ENCODE results near the gene BTBD19. TPM values are rescaled to one million over a fixed set of nuclear protein-coding genes. Genes with fewer than 3 reads are reported as not detected.
A peak's percentile ranks its signal among the peaks of the same experiment; 100 is the strongest.

The BTBD19 gene
- polyA plus RNA-seq, 1 of the 3 experiments (the other 2 are of a cell fraction), result 36.9 TPM

- TF ChIP-seq RFX5 (IDR thresholded peaks at IDR 0.05; ENCODE audit: low read length) (no peak), MXI1 (IDR thresholded peaks at IDR 0.05; ENCODE audit: low read depth, low read length) (no peak), YY1 (IDR thresholded peaks at IDR 0.05; ENCODE audit: low read depth) (no peak), TCF12 (IDR thresholded peaks at IDR 0.05) (no peak), EZH2phosphoT487 (IDR thresholded peaks at IDR 0.05; ENCODE audit: borderline replicate concordance, low read depth) (no peak), ZBTB33 (IDR thresholded peaks at IDR 0.05; ENCODE audit: borderline replicate concordance, low read depth) (no peak)
- H3K9me3 ChIP-seq, result no peaks in the 10 kb centered on the region
- no peak overlapping the region for H3K4me2 ChIP-seq
- no peak overlapping the region for H2AFZ ChIP-seq (ENCODE audit: low read depth)
- peaks cover 3% of the 10 kb centered on the region for H3F3A ChIP-seq (replicated peaks; ENCODE audit: insufficient read depth)
- no peaks in the 10 kb centered on the region for H3K36me3 ChIP-seq (replicated peaks in 1 of 2; ENCODE audit: control insufficient read depth in 1 of 2, insufficient read depth in 2 of 2, low read length in 1 of 2)
- H3K27me3 ChIP-seq (ENCODE audit: insufficient read depth), result no peaks in the 10 kb centered on the region
- WGBS (ENCODE audit: low lambda C conversion rate), result 64% methylated on average over 4 of the region's 4 CpGs
- H3K27ac ChIP-seq (ENCODE audit: low read depth in 2 of 2, low read length in 1 of 2), result no peak overlapping the region
- H3K9me2 ChIP-seq, result no peaks in the 10 kb centered on the region
- no peak for DNase-seq
- ChIA-PET CTCF (no interaction called here), POLR2A (no interaction called here)
- H4K20me1 ChIP-seq (ENCODE audit: insufficient read depth), result no peaks in the 10 kb centered on the region
- no peak overlapping the region for H3K4me3 ChIP-seq (ENCODE audit: low read depth in 2 of 2, low read length in 1 of 2)
- no peaks in the 10 kb centered on the region for H3K79me2 ChIP-seq (ENCODE audit: insufficient read depth)
- peaks cover 0 to 4% of the 10 kb centered on the region in 2 experiments; a peak in 1 of 4 replicates for H3K4me1 ChIP-seq (ENCODE audit: control insufficient read depth in 1 of 2, insufficient read depth in 2 of 2, low read depth in 1 of 2, low read length in 1 of 2)
- H3K9ac ChIP-seq, result no peak overlapping the region
Measured at GRCh38 chr1:44839576-44839975, 31.3 kb downstream of the BTBD19 start.

GRCh38 chr1:44842486-44842861 is 34.2 kb downstream of the BTBD19 start:
- no peaks in the 10 kb centered on the region for H3K9me3 ChIP-seq
- H2AFZ ChIP-seq (ENCODE audit: low read depth), result peak overlapping the region; percentile 85
- H3F3A ChIP-seq (replicated peaks; ENCODE audit: insufficient read depth), result peaks cover 5% of the 10 kb centered on the region
- peak overlapping the region; percentile 95 for H3K4me2 ChIP-seq
- WGBS (ENCODE audit: low lambda C conversion rate), result 86% methylated on average over 12 of the region's 16 CpGs
- TF ChIP-seq JUND (IDR thresholded peaks at IDR 0.05), result no peak
- no peak for TF ChIP-seq SIN3A (IDR thresholded peaks at IDR 0.05; ENCODE audit: borderline replicate concordance, low read depth, low read length)
- TF ChIP-seq, protein P1, sequence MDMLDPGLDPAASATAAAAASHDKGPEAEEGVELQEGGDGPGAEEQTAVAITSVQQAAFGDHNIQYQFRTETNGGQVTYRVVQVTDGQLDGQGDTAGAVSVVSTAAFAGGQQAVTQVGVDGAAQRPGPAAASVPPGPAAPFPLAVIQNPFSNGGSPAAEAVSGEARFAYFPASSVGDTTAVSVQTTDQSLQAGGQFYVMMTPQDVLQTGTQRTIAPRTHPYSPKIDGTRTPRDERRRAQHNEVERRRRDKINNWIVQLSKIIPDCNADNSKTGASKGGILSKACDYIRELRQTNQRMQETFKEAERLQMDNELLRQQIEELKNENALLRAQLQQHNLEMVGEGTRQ (IDR thresholded peaks at IDR 0.05; ENCODE audit: borderline replicate concordance, low read depth, low read length), result no peak
- no peak for TF ChIP-seq MEF2A (IDR thresholded peaks at IDR 0.05; ENCODE audit: borderline replicate concordance, low read depth)
- ChIA-PET POLR2A (interaction anchor here (0.6 to 1.8 kb wide), 3 partner anchors 65 to 169 kb away, joined by 3 to 15 read pairs (median 3); partner anchors contain the start of genes HECTD3, RPS8 and UROD), CTCF (interaction anchor here (1.6 to 2.7 kb wide), 2 partner anchors 169 to 172 kb away, joined by 9 to 10 read pairs; partner anchors contain the start of genes HECTD3 and UROD)
- peak overlapping the region; percentile 67 for H3K9ac ChIP-seq
- no peaks in the 10 kb centered on the region for H3K9me2 ChIP-seq
- no peak overlapping the region for H3K27ac ChIP-seq (ENCODE audit: low read depth in 2 of 2, low read length in 1 of 2)
- H3K4me3 ChIP-seq (ENCODE audit: low read depth in 2 of 2, low read length in 1 of 2), result peak overlapping the region; percentile 55 to 58
- no peaks in the 10 kb centered on the region for H4K20me1 ChIP-seq (ENCODE audit: insufficient read depth)
- no peaks in the 10 kb centered on the region for H3K27me3 ChIP-seq (ENCODE audit: insufficient read depth)
- no peaks in the 10 kb centered on the region for H3K36me3 ChIP-seq (replicated peaks in 1 of 2; ENCODE audit: control insufficient read depth in 1 of 2, insufficient read depth in 2 of 2, low read length in 1 of 2)
- DNase-seq, result no peak
- peaks cover 0 to 2% of the 10 kb centered on the region in 2 experiments; a peak in 1 of 4 replicates for H3K4me1 ChIP-seq (ENCODE audit: control insufficient read depth in 1 of 2, insufficient read depth in 2 of 2, low read depth in 1 of 2, low read length in 1 of 2)
- H3K79me2 ChIP-seq (ENCODE audit: insufficient read depth), result no peaks in the 10 kb centered on the region

Measured in SK-N-SH (cell line).